HG02884 (cell line): ENCODE data around the gene TRIM47.
"Not testable (repeated sequence)": the region's sequence is repeated elsewhere in the genome, so short reads cannot be mapped to it uniquely, and the experiment has no call there.

ENCODE experiments used
- ATAC-seq: cut with Tn5 transposase; IDR thresholded peaks from one replicate; pipeline ENCODE4 v1.9.1; 2021; ENCODE audit warnings: mild to moderate bottlenecking, moderate library complexity; ENCODE audit not compliant: unreplicated experiment

TRIM47 gene

GRCh38 chr17:75892556-75893224, 14.3 kb upstream of the TRIM47 start:
- ATAC-seq, result no peak

GRCh38 chr17:75891605-75892555, 13.5 kb upstream of the TRIM47 start:
- no peak for ATAC-seq

GRCh38 chr17:75891022-75891604, 12.7 kb upstream of the TRIM47 start:
- no peak for ATAC-seq

GRCh38 chr17:75889454-75889853, 11.1 kb upstream of the TRIM47 start:
- no peak for ATAC-seq

GRCh38 chr17:75888484-75888883, 10.1 kb upstream of the TRIM47 start:
- no peak for ATAC-seq

GRCh38 chr17:75885860-75886259, 7.5 kb upstream of the TRIM47 start:
- not testable (repeated sequence) for ATAC-seq

GRCh38 chr17:75885431-75885830, 7.0 kb upstream of the TRIM47 start:
- no peak for ATAC-seq

- ATAC-seq, result no peak
Measured at GRCh38 chr17:75881678-75882454, 3.5 kb upstream of the TRIM47 start.

- ATAC-seq, result no peak
Measured at GRCh38 chr17:75880266-75880665, 1.9 kb upstream of the TRIM47 start.

- peak; percentile 55 for ATAC-seq
Measured at GRCh38 chr17:75877752-75878173, 618 bp downstream of the TRIM47 start.

GRCh38 chr17:75876938-75877751, 1.2 kb downstream of the TRIM47 start:
- ATAC-seq, result no peak

GRCh38 chr17:75876190-75876937, 2.0 kb downstream of the TRIM47 start:
- ATAC-seq, result no peak

GRCh38 chr17:75875940-75876189, 2.5 kb downstream of the TRIM47 start:
- no peak for ATAC-seq

- no peak for ATAC-seq
Measured at GRCh38 chr17:75875182-75875939, 3.0 kb downstream of the TRIM47 start.

GRCh38 chr17:75874323-75875181, 3.8 kb downstream of the TRIM47 start:
- ATAC-seq, result no peak

GRCh38 chr17:75873587-75874322, 4.6 kb downstream of the TRIM47 start:
- ATAC-seq, result no peak
